ENCODE data around the gene CRACR2B. TPM values are rescaled to one million over a fixed set of nuclear protein-coding genes. Genes with fewer than 3 reads are reported as not detected.
A peak's percentile ranks its signal among the peaks of the same experiment; 100 is the strongest.

Gene CRACR2B
- total and polyA plus RNA-seq, 8 donors: 14.2 to 32.1 (median 21.8) TPM

- peaks cover 0 to 34% of the 10 kb centered on the region in 2 donors for H3K36me3 ChIP-seq
- H3K27ac ChIP-seq: peak within 1 kb of the TSS; percentile 77 to 96
- DNase-seq: no peak
- TF ChIP-seq, protein P1, sequence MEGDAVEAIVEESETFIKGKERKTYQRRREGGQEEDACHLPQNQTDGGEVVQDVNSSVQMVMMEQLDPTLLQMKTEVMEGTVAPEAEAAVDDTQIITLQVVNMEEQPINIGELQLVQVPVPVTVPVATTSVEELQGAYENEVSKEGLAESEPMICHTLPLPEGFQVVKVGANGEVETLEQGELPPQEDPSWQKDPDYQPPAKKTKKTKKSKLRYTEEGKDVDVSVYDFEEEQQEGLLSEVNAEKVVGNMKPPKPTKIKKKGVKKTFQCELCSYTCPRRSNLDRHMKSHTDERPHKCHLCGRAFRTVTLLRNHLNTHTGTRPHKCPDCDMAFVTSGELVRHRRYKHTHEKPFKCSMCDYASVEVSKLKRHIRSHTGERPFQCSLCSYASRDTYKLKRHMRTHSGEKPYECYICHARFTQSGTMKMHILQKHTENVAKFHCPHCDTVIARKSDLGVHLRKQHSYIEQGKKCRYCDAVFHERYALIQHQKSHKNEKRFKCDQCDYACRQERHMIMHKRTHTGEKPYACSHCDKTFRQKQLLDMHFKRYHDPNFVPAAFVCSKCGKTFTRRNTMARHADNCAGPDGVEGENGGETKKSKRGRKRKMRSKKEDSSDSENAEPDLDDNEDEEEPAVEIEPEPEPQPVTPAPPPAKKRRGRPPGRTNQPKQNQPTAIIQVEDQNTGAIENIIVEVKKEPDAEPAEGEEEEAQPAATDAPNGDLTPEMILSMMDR (IDR thresholded peaks at IDR 0.05): no peak
- no peaks in the 10 kb centered on the region for H3K9me3 ChIP-seq
- peak within 1 kb of the TSS; percentile 78 to 97 for H3K4me3 ChIP-seq
- peaks cover 22 to 44% of the 10 kb centered on the region in 2 donors for H3K4me1 ChIP-seq
- intact Hi-C loops (cut with DNase I): no loop called here
- H3K27me3 ChIP-seq: no peaks in the 10 kb centered on the region
- peak; percentile 41 for ATAC-seq
Measured at GRCh38 chr11:818396-819128, 9.2 kb upstream of the CRACR2B start, which contains the start of gene PNPLA2. Gene PNPLA2, plus strand, starts transcription at chr11:818914. Its CDS starts 805 bp downstream, at chr11:819719.

GRCh38 chr11:819129-819931 lies 8.4 kb upstream of the CRACR2B start:
- H3K27me3 ChIP-seq: no peaks in the 10 kb centered on the region
- peaks cover 22 to 46% of the 10 kb centered on the region in 2 donors for H3K4me1 ChIP-seq
- TF ChIP-seq, protein P1 (IDR thresholded peaks at IDR 0.05): peak in 1 of 2 donors; percentile 40
- ATAC-seq: peak; percentile 88
- peak; percentile 86 to 97 (median 92) for DNase-seq
- intact Hi-C loops (cut with DNase I): no loop called here
- H3K27ac ChIP-seq: peak overlapping the region; percentile 77 to 96
- H3K9me3 ChIP-seq: no peaks in the 10 kb centered on the region
- H3K4me3 ChIP-seq: peak overlapping the region; percentile 78 to 97
- peaks cover 0 to 35% of the 10 kb centered on the region in 2 donors for H3K36me3 ChIP-seq

- intact Hi-C loops (cut with DNase I): no loop called here
- Histone ChIP-seq H3K27me3 (no peaks in the 10 kb centered on the region), H3K9me3 (no peaks in the 10 kb centered on the region), H3K4me1 (peaks cover 22 to 54% of the 10 kb centered on the region in 2 donors), H3K27ac (peak overlapping the region; percentile 77 to 96), H3K4me3 (peak overlapping the region; percentile 78 to 97), H3K36me3 (peaks cover 0 to 35% of the 10 kb centered on the region in 2 donors)
- peak in 3 of 4 donors; percentile 82 to 97 (median 92) for DNase-seq
- TF ChIP-seq, protein P1 (IDR thresholded peaks at IDR 0.05): no peak
- peak; percentile 67 for ATAC-seq
Measured at GRCh38 chr11:819943-820649, 7.6 kb upstream of the CRACR2B start.

DNA sequence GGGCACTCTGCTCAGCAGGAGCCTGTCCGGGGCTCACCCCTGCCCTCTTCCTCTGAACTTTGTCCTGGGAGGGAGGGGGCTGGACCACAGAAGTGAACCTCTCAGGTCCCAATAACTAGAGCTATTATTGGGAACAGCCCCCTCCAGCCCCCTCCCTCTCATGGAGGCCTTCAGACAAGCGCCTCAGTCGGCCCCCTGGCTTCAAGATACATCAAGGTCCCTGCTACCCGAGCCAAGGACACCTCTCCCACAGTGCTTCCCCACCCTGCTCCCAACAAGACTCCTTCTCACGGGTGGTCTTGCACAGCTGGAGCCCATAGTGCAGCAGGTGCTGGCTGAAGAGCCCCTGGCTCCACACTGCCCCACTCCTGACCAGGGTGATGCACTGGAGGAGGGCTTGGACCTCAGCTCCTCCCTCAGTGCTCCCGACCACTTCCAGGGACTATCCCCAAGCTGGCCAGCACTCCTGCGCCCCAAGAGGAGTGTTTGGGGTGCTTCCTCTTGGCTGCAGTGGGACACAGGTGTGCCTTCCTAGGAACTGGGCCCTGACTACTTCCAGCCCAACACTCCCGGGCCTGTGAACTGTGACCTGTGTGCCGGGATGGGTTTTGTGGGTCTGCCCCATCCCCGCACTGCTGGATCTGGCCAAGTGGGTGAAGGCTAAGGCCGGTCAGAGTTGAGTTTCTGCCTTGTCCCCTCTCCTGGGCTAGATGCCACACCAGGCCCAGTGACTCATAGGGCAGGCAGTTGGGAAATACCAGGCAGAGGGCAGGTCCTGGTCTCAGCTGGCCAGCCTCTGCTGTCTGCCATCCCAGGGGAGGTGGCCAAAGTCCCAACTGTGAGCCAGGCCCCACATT lies 6.8 kb upstream of the CRACR2B start:
- no peaks in the 10 kb centered on the region for H3K27me3 ChIP-seq
- peak overlapping the region; percentile 77 to 96 for H3K27ac ChIP-seq
- no peaks in the 10 kb centered on the region for H3K9me3 ChIP-seq
- peak overlapping the region; percentile 78 to 97 for H3K4me3 ChIP-seq
- DNase-seq: peak in 2 of 4 donors; percentile 88 to 93
- peaks cover 0 to 34% of the 10 kb centered on the region in 2 donors for H3K36me3 ChIP-seq
- peaks cover 23 to 61% of the 10 kb centered on the region in 2 donors for H3K4me1 ChIP-seq
- ATAC-seq: peak; percentile 59
- intact Hi-C loops (cut with DNase I): no loop called here
- TF ChIP-seq, protein P1 (IDR thresholded peaks at IDR 0.05): no peak

Data from left lung (tissue), 10 donors.